Nephron progenitor cell (in vitro differentiated cells): ENCODE measurements around the gene GPR157.

Source experiments
- DNase-seq: peaks from one replicate; pipeline ENCODE4 v3.0.0; 2021
- H3K27ac Mint-ChIP-seq: 2 replicates; pipeline ENCODE4 v1.8.0; 2021; ENCODE audit warnings: mild to moderate bottlenecking, moderate library complexity, mixed read lengths
- H3K27me3 Mint-ChIP-seq: 2 replicates; pipeline ENCODE4 v1.8.0; 2021; ENCODE audit warnings: mild to moderate bottlenecking, low read depth, mixed read lengths; ENCODE audit not compliant: poor library complexity
- H3K36me3 Mint-ChIP-seq: 2 replicates; pipeline ENCODE4 v1.8.0; 2021; ENCODE audit warnings: low read depth, mixed read lengths
- H3K4me1 Mint-ChIP-seq: 2 replicates; pipeline ENCODE4 v1.8.0; 2021; ENCODE audit warnings: mixed read lengths
- H3K4me3 Mint-ChIP-seq: 2 replicates; pipeline ENCODE4 v1.8.0; 2021; ENCODE audit warnings: mild to moderate bottlenecking, moderate library complexity, mixed read lengths
- H3K9me3 Mint-ChIP-seq: 2 replicates; pipeline ENCODE4 v1.8.0; 2021; ENCODE audit warnings: mild to moderate bottlenecking, moderate library complexity, mixed read lengths
- TF ChIP-seq, protein P1 (sequence below): fragments of 200-600 bp; sonication (generic); IDR thresholded peaks from 2 replicates; pipeline ENCODE4 v1.5.0; 2021; ENCODE audit warnings: antibody characterized with exemption

Gene GPR157

DNA sequence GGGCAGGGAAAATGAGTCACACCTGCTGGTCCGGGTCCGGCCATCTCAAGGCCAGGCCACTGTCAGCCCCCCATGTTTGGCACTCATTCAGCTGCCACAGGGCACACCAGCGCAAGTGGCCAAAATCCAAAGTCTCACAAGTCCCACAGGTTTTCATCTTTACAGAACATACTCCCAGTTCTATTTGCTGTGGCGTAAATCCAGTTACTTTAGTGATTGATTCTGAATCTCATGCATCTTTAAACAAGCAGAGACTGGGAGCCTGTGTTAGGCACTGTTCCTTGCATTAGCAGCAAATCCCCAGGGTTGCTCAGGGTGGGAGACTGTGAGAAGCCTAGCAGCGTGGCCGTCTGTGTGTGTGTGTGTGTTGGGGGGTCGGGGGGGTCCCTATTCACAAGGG, 58.4 kb downstream of the GPR157 start:
- peak overlapping the region; percentile 89 for H3K27ac Mint-ChIP-seq
- peaks cover 13% of the 10 kb centered on the region for H3K27me3 Mint-ChIP-seq
- no peak overlapping the region for H3K4me3 Mint-ChIP-seq
- TF ChIP-seq, protein P1, sequence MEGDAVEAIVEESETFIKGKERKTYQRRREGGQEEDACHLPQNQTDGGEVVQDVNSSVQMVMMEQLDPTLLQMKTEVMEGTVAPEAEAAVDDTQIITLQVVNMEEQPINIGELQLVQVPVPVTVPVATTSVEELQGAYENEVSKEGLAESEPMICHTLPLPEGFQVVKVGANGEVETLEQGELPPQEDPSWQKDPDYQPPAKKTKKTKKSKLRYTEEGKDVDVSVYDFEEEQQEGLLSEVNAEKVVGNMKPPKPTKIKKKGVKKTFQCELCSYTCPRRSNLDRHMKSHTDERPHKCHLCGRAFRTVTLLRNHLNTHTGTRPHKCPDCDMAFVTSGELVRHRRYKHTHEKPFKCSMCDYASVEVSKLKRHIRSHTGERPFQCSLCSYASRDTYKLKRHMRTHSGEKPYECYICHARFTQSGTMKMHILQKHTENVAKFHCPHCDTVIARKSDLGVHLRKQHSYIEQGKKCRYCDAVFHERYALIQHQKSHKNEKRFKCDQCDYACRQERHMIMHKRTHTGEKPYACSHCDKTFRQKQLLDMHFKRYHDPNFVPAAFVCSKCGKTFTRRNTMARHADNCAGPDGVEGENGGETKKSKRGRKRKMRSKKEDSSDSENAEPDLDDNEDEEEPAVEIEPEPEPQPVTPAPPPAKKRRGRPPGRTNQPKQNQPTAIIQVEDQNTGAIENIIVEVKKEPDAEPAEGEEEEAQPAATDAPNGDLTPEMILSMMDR = no peak
- H3K36me3 Mint-ChIP-seq = peaks cover 4% of the 10 kb centered on the region
- peaks cover 78% of the 10 kb centered on the region for H3K4me1 Mint-ChIP-seq
- H3K9me3 Mint-ChIP-seq = peaks cover 29% of the 10 kb centered on the region
- DNase-seq = no peak

DNA sequence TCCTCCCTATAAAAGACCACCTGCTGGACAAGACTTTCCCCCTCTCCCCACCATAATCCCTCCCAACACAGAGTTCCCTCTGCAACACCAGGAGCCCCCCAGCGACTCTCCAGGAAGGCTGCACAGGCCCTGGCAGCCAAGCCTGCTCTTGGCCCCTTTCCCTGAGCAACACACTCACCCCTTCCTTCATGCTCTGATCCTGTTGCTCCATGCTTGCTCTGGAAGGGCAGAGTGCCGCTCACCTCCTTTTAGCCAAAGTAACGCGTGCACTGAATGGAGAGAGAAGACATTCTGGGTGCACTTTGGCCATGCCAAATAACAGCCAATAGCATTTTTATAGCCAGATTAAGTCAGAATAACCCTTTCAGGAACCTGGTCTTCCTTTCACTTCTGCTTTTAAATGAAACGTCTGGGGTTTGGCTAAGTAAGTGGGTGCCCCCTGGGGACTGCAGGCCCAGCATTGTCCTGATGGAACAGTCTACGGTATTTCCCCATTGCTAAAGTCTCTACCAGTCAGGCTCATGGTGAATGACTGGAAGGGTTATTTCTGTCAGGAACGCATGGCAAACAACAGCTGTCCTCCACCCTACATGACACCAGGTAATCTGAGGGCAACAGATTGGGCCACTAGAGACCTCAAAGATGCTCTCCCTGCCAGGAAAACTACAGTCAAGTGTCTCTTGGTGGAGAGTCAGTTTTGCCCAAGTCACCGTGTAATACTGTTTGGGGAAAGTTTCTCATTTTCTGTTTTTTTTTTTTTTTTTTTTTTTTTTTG, 59.4 kb downstream of the GPR157 start, which contains the start of gene SLC2A5:
Gene SLC2A5 (minus strand): TSS at position 310 of the 775 bp plus-strand sequence. CDS start 99 bp downstream, at position 211.
- peak within 1 kb of the TSS; percentile 78 for H3K27ac Mint-ChIP-seq
- TF ChIP-seq, protein P1 = no peak
- H3K36me3 Mint-ChIP-seq = peaks cover 4% of the 10 kb centered on the region
- peaks cover 13% of the 10 kb centered on the region for H3K27me3 Mint-ChIP-seq
- peaks cover 20% of the 10 kb centered on the region for H3K9me3 Mint-ChIP-seq
- H3K4me1 Mint-ChIP-seq = peaks cover 76% of the 10 kb centered on the region
- H3K4me3 Mint-ChIP-seq = peak within 1 kb of the TSS; percentile 5
- no peak for DNase-seq

DNA sequence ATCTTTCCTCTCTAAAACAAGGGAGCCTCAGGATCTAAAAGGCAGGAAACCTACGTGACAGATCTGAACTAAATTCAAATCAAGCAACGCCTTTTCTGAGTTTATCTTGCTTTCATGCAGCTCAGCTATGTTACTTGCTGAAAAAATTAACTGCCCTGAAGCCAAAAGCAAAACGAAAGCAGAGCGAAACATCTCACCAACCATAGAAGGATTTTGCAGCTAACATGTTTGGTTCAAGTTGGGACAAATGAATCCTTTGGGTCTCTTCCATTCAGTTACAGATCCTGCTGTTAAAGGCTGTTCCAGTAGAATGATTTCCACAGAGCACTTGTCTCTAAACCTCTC, 59.9 kb downstream of the GPR157 start:
- Mint-ChIP-seq H3K4me1 (peaks cover 76% of the 10 kb centered on the region), H3K9me3 (peaks cover 14% of the 10 kb centered on the region), H3K36me3 (peaks cover 4% of the 10 kb centered on the region), H3K27ac (peak overlapping the region; percentile 78), H3K27me3 (peaks cover 10% of the 10 kb centered on the region), H3K4me3 (peak overlapping the region; percentile 5)
- TF ChIP-seq, protein P1 = no peak
- DNase-seq = no peak

DNA sequence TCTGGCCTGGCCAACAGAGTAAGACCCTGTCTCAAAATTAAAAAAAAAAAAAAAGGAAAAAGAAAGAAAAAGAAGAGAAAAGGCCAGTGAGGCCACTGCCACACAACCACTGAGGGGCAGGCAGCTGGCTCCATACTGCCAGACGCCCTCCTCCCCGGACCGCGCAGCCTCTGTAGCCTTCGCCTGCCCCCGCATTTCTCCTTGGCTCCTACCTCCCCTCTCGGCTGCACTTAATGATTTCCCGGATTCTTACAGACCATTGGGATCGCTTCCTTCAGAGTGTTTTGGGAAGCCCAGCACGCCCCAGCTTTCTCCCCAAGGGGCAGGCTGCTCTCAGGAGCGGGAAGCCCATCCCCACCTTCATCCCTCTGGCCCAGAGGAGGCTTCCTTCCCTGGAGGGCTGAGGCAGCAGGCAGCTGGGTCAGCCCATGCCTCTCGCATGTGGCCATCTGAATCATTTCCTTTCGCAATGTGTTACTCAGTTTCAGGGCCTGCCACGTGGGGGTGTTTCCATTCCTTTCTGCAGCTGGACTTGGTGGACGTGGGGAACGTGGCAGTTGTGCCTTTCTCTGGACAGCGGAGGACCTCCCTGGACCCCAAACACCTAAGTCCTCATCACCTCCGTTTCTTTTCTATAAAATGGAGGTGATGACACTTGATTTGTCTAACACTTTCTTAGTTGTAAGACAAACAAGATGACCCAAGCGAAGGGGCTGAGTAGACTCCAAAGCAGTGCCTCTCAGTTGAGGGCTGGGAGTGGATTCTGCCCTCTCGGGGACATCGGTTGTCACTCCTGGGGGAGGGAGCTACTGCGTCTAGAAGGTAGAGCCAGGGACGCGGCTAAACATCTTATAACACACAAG, 61.7 kb downstream of the GPR157 start:
- Mint-ChIP-seq H3K27me3 (peaks cover 8% of the 10 kb centered on the region), H3K9me3 (no peaks in the 10 kb centered on the region), H3K4me1 (peaks cover 66% of the 10 kb centered on the region), H3K27ac (peak overlapping the region; percentile 70), H3K36me3 (peaks cover under 1% of the 10 kb centered on the region), H3K4me3 (no peak overlapping the region)
- no peak for DNase-seq
- TF ChIP-seq, protein P1 = no peak

DNA sequence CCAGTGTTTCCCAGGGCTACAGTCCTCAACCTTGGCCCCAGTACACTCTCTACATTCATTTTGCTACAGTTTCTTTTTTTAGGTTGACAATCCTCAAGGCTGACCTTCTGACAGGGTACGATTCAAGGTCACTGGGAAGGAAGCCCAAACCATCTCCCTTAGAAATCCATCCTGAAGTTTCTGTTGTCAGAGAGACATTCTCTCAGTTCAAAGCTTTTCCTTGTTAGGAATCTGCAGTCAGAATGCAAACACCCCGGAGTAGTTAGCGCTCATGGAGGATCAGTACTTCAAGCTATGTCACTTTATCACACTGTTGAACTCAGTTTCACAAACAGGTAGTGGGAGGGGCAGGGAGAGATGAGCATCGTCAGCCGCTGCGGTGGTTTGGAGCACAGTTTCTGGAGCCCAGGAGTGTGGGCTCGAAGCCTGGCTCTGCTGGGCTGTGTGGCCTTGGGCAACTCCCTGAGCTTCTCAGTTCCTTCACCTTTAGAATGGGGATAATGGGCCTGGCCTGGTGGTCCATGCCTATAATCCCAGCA, 63.6 kb downstream of the GPR157 start:
- TF ChIP-seq, protein P1 = no peak
- peak overlapping the region; percentile 32 for H3K27ac Mint-ChIP-seq
- H3K4me1 Mint-ChIP-seq = peaks cover 57% of the 10 kb centered on the region
- peaks cover 7% of the 10 kb centered on the region for H3K27me3 Mint-ChIP-seq
- DNase-seq = no peak
- H3K36me3 Mint-ChIP-seq = no peaks in the 10 kb centered on the region
- H3K4me3 Mint-ChIP-seq = no peak overlapping the region
- no peaks in the 10 kb centered on the region for H3K9me3 Mint-ChIP-seq
